Effector memory CD4-positive, alpha-beta T cell (primary cell): ENCODE results near the gene TSG101.

Experiments
- DNase-seq, 3 donors: peaks; one replicate each; pipeline ENCODE4 v3.0.0-alpha.2; 2020
- H3K27ac ChIP-seq: 2 replicates; pipeline ENCODE4 v1.7.0; 2013; ENCODE audit warnings: mild to moderate bottlenecking, low read length, moderate library complexity; ENCODE audit not compliant: insufficient read depth, poor library complexity, severe bottlenecking
- H3K27me3 ChIP-seq: replicated peaks from 2 replicates; pipeline ENCODE4 v1.7.0; 2013; ENCODE audit warnings: mild to moderate bottlenecking, low read length; ENCODE audit not compliant: insufficient read depth, control insufficient read depth, poor library complexity, severe bottlenecking
- H3K36me3 ChIP-seq: 2 replicates; pipeline ENCODE4 v1.7.0; 2013; ENCODE audit warnings: mild to moderate bottlenecking, low read length, moderate library complexity; ENCODE audit not compliant: control insufficient read depth, insufficient read depth
- H3K4me1 ChIP-seq: 2 replicates; pipeline ENCODE4 v1.7.0; 2013; ENCODE audit warnings: low read length, mild to moderate bottlenecking; ENCODE audit not compliant: control insufficient read depth, insufficient read depth, poor library complexity, severe bottlenecking
- H3K4me3 ChIP-seq: 2 replicates; pipeline ENCODE4 v1.7.0; 2013; ENCODE audit warnings: low read length, low read depth, mild to moderate bottlenecking; ENCODE audit not compliant: insufficient read depth, poor library complexity, severe bottlenecking
- H3K9me3 ChIP-seq: 2 replicates; pipeline ENCODE4 v1.7.0; 2013; ENCODE audit warnings: mild to moderate bottlenecking, low read length, moderate library complexity; ENCODE audit not compliant: control insufficient read depth

The TSG101 gene

GRCh38 chr11:18533365-18533764 is 6.6 kb upstream of the TSG101 start:
- no peaks in the 10 kb centered on the region for H3K9me3 ChIP-seq
- DNase-seq, result no peak
- H3K36me3 ChIP-seq, result no peaks in the 10 kb centered on the region
- H3K27ac ChIP-seq, result no peak overlapping the region
- H3K4me1 ChIP-seq, result no peaks in the 10 kb centered on the region
- H3K4me3 ChIP-seq, result no peak overlapping the region
- no peaks in the 10 kb centered on the region for H3K27me3 ChIP-seq

- peaks cover 3% of the 10 kb centered on the region for H3K36me3 ChIP-seq
- DNase-seq, result no peak
- H3K9me3 ChIP-seq, result no peaks in the 10 kb centered on the region
- H3K4me1 ChIP-seq, result peaks cover 8% of the 10 kb centered on the region
- H3K27ac ChIP-seq, result peak overlapping the region; percentile 100
- no peaks in the 10 kb centered on the region for H3K27me3 ChIP-seq
- peak overlapping the region; percentile 83 for H3K4me3 ChIP-seq
Measured at GRCh38 chr11:18527512-18527911, 770 bp upstream of the TSG101 start.

GRCh38 chr11:18526130-18526520 is 617 bp downstream of the TSG101 start:
- Histone ChIP-seq H3K9me3 (no peaks in the 10 kb centered on the region), H3K27ac (peak overlapping the region; percentile 100), H3K36me3 (peaks cover 3% of the 10 kb centered on the region), H3K4me1 (peaks cover 8% of the 10 kb centered on the region), H3K27me3 (no peaks in the 10 kb centered on the region), H3K4me3 (peak overlapping the region; percentile 83)
- DNase-seq, result no peak

DNA sequence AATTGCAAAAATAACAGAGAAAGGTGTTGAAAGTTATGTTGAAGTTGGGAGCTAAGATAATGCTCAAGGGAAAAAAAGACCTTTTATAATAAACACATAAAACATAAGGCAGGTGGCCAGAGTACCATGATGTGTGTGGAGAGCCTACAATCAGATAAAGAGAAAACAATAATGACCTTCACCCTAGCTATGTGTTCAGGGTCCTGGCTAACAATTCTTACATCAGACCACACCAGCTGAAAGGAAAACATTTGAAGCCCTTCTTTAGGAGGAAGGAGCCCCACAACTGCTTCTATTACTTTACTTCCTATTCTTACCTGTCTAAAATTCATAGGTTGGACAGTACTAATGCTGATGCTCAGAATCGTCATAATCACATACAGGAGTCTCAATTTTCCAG is 2.5 kb downstream of the TSG101 start:
- no peaks in the 10 kb centered on the region for H3K9me3 ChIP-seq
- peak overlapping the region; percentile 16 for H3K27ac ChIP-seq
- H3K36me3 ChIP-seq, result peaks cover 6% of the 10 kb centered on the region
- no peaks in the 10 kb centered on the region for H3K27me3 ChIP-seq
- DNase-seq, result no peak
- H3K4me3 ChIP-seq, result no peak overlapping the region
- H3K4me1 ChIP-seq, result peaks cover 8% of the 10 kb centered on the region

DNA sequence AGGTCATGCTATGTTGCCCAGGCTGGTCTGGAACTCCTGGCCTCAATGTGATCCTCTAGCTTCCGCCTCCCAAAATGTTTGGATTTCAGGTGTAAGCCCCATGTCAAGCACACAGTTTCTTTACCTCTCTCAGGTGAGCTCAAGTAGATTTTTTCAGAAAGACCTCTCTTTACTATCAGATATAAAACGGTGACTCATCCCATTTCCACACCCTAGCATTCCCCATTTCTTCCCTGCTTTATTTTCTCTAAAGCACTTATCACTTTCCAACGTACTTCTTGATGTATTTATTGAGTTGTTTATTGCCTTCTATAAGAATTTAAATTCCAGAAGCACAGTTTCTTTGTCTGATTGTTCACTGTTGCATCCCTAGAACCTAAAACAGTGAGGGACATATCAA is 3.7 kb downstream of the TSG101 start:
- Histone ChIP-seq H3K36me3 (peaks cover 6% of the 10 kb centered on the region), H3K9me3 (no peaks in the 10 kb centered on the region), H3K27ac (no peak overlapping the region), H3K4me1 (peaks cover 8% of the 10 kb centered on the region), H3K27me3 (no peaks in the 10 kb centered on the region), H3K4me3 (no peak overlapping the region)
- no peak for DNase-seq

- H3K36me3 ChIP-seq, result peaks cover 6% of the 10 kb centered on the region
- H3K27ac ChIP-seq, result no peak overlapping the region
- no peak overlapping the region for H3K4me3 ChIP-seq
- H3K4me1 ChIP-seq, result peaks cover 8% of the 10 kb centered on the region
- H3K27me3 ChIP-seq, result no peaks in the 10 kb centered on the region
- DNase-seq, result no peak
- no peaks in the 10 kb centered on the region for H3K9me3 ChIP-seq
Measured at GRCh38 chr11:18522388-18522787, 4.4 kb downstream of the TSG101 start.

DNA sequence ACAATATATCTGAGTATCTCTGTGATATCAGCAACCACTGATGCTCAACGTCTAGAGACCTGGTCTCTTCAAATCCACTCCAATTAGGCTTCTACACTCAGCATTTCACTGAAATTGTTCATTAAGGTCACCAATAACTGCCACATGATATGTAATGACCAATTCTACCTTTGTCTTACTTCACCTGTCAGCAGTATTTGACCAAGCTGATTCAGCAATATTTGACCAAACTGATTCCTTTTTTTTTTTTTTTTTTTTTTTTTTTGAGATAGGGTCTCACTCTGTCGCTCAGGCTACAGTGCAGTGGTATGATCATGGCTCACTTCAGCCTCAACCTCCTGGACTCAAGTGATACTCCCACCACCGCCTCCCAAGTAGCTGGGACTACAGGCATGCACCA is 5.6 kb downstream of the TSG101 start:
- DNase-seq, result no peak
- H3K27me3 ChIP-seq, result no peaks in the 10 kb centered on the region
- no peak overlapping the region for H3K4me3 ChIP-seq
- H3K4me1 ChIP-seq, result peaks cover 6% of the 10 kb centered on the region
- peaks cover 6% of the 10 kb centered on the region for H3K36me3 ChIP-seq
- H3K27ac ChIP-seq, result no peak overlapping the region
- H3K9me3 ChIP-seq, result no peaks in the 10 kb centered on the region

DNA sequence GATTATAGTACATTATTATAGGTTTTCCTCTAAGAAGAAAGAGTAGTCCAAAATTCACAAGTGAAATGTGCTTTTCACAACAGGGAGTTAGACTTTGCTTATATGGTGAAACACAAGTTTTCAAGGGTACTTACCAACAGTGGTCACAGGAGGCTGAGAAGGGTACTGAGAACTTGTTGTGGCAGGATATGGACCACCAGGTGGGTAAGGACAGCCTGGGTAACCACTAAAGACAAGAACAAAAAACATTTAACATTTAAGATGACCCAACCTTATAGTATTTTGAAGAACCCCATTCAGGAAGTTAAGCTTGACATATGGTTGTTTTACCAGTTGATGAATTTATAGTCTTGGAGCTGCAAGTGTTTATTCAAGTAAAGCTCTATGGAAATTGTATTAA is 24.4 kb downstream of the TSG101 start:
- Histone ChIP-seq H3K27ac (no peak overlapping the region), H3K27me3 (no peaks in the 10 kb centered on the region), H3K4me3 (no peak overlapping the region), H3K36me3 (peaks cover 47% of the 10 kb centered on the region), H3K9me3 (no peaks in the 10 kb centered on the region), H3K4me1 (no peaks in the 10 kb centered on the region)
- no peak for DNase-seq

- no peaks in the 10 kb centered on the region for H3K9me3 ChIP-seq
- no peaks in the 10 kb centered on the region for H3K27me3 ChIP-seq
- no peak overlapping the region for H3K27ac ChIP-seq
- H3K4me3 ChIP-seq, result no peak overlapping the region
- peaks cover 47% of the 10 kb centered on the region for H3K36me3 ChIP-seq
- H3K4me1 ChIP-seq, result no peaks in the 10 kb centered on the region
- DNase-seq, result no peak
Measured at GRCh38 chr11:18501629-18502028, 25.1 kb downstream of the TSG101 start.

GRCh38 chr11:18498039-18498438 is 28.7 kb downstream of the TSG101 start:
- no peak overlapping the region for H3K4me3 ChIP-seq
- H3K27ac ChIP-seq, result no peak overlapping the region
- peaks cover 41% of the 10 kb centered on the region for H3K36me3 ChIP-seq
- no peaks in the 10 kb centered on the region for H3K27me3 ChIP-seq
- no peaks in the 10 kb centered on the region for H3K4me1 ChIP-seq
- H3K9me3 ChIP-seq, result no peaks in the 10 kb centered on the region
- DNase-seq, result no peak

GRCh38 chr11:18495703-18496102 is 31.0 kb downstream of the TSG101 start:
- Histone ChIP-seq H3K27me3 (no peaks in the 10 kb centered on the region), H3K4me1 (no peaks in the 10 kb centered on the region), H3K36me3 (peaks cover 40% of the 10 kb centered on the region), H3K9me3 (no peaks in the 10 kb centered on the region), H3K4me3 (no peak overlapping the region), H3K27ac (no peak overlapping the region)
- no peak for DNase-seq
